Smooth muscle cell (in vitro differentiated cells): ENCODE measurements around the gene DTX3L. TPM values are rescaled to one million over a fixed set of nuclear protein-coding genes. Genes with fewer than 3 reads are reported as not detected.
A peak's percentile ranks its signal among the peaks of the same experiment; 100 is the strongest.

Source experiments
- DNase-seq: peaks from one replicate; lab custom pipeline; 2025; ENCODE audit not compliant: unreplicated experiment; lab: John Stamatoyannopoulos, UW
- H2AFZ ChIP-seq: fragments of 200-600 bp; sonication (generic); 2 replicates; pipeline ENCODE4 v1.6.0; 2016; ENCODE audit warnings: antibody characterized with exemption, low read depth, mild to moderate bottlenecking
- H3F3A ChIP-seq: fragments of 200-600 bp; sonication (generic); 2 replicates; pipeline ENCODE4 v1.6.0; 2017; ENCODE audit warnings: antibody characterized with exemption, low read depth
- H3K27ac ChIP-seq: fragments of 200-600 bp; sonication (generic); 2 replicates; pipeline ENCODE4 v1.5.1; 2016; ENCODE audit warnings: low read depth, mild to moderate bottlenecking
- H3K27me3 ChIP-seq: fragments of 200-600 bp; sonication (generic); 2 replicates; pipeline ENCODE4 v1.6.1; 2016; ENCODE audit warnings: low read depth, mild to moderate bottlenecking
- H3K36me3 ChIP-seq: fragments of 200-600 bp; sonication (generic); 2 replicates; pipeline ENCODE4 v1.5.1; 2016; ENCODE audit warnings: low read depth
- H3K4me1 ChIP-seq: fragments of 200-600 bp; sonication (generic); 2 replicates; pipeline ENCODE4 v1.5.1; 2016; ENCODE audit warnings: low read depth
- H3K4me2 ChIP-seq: fragments of 200-600 bp; sonication (generic); 2 replicates; pipeline ENCODE4 v1.6.0; 2016; ENCODE audit warnings: mild to moderate bottlenecking
- H3K4me3 ChIP-seq: fragments of 200-600 bp; sonication (generic); 2 replicates; pipeline ENCODE4 v1.5.1; 2016; ENCODE audit warnings: mild to moderate bottlenecking
- H3K79me2 ChIP-seq: fragments of 200-600 bp; sonication (generic); 2 replicates; pipeline ENCODE4 v1.6.0; 2016; ENCODE audit warnings: low read depth, mild to moderate bottlenecking
- H3K9ac ChIP-seq: fragments of 200-600 bp; sonication (generic); 2 replicates; pipeline ENCODE4 v1.6.0; 2016; ENCODE audit warnings: low read depth
- H3K9me3 ChIP-seq: fragments of 200-600 bp; sonication (generic); replicated peaks from 2 replicates; pipeline ENCODE4 v1.5.1; 2016; ENCODE audit warnings: low read depth
- H4K20me1 ChIP-seq: fragments of 200-600 bp; sonication (generic); 2 replicates; pipeline ENCODE4 v1.6.0; 2016; ENCODE audit warnings: low read depth
- CTCF ChIP-seq: fragments of 200-600 bp; sonication (generic); IDR thresholded peaks from 2 replicates; pipeline ENCODE4 v1.5.1; 2017; ENCODE audit warnings: borderline replicate concordance, mild to moderate bottlenecking, antibody characterized with exemption; ENCODE audit not compliant: insufficient read depth, poor library complexity, severe bottlenecking
- WGBS: methylation state at CpG from one replicate; pipeline ENCODE4 v1.1.7; 2016; ENCODE audit warnings: low lambda C conversion rate; 5-methylcytosine and 5-hydroxymethylcytosine counted together
- polyA plus RNA-seq: library from polyadenylated mRNA; unstranded; fragments of >200 nt; fragmentation: Nextera tagmentation; extraction: Ambion mirVana; gene quantifications from 2 replicates; pipeline ENCODE4 v1.2.1, GENCODE V29; 2016
- total RNA-seq: library from RNA; depleted of rRNA; stranded (reverse); fragments of >200 nt; gene quantifications from 2 replicates; pipeline ENCODE4 v1.2.3, GENCODE V29; 2014

The DTX3L gene
- total and polyA plus RNA-seq, 2 experiments from 2014 or later: 2.2 to 6.4 TPM

GRCh38 chr3:122557356-122557755, 6.8 kb upstream of the DTX3L start:
- H3K36me3 ChIP-seq: no peaks in the 10 kb centered on the region
- H3K4me2 ChIP-seq: no peak overlapping the region
- no peak overlapping the region for H3K9ac ChIP-seq
- no peak for DNase-seq
- no peaks in the 10 kb centered on the region for H3K27me3 ChIP-seq
- H3K27ac ChIP-seq: no peak overlapping the region
- peaks cover 4% of the 10 kb centered on the region for H3K4me1 ChIP-seq
- no peaks in the 10 kb centered on the region for H4K20me1 ChIP-seq
- H3K4me3 ChIP-seq: no peak overlapping the region
- no peaks in the 10 kb centered on the region for H3K9me3 ChIP-seq
- H2AFZ ChIP-seq: no peak overlapping the region
- H3F3A ChIP-seq: no peaks in the 10 kb centered on the region
- no peaks in the 10 kb centered on the region for H3K79me2 ChIP-seq
- 93% methylated on average over 5 of the region's 5 CpGs for WGBS
- no peak for TF ChIP-seq CTCF

GRCh38 chr3:122558605-122559004, 5.5 kb upstream of the DTX3L start:
- Histone ChIP-seq H3F3A (no peaks in the 10 kb centered on the region), H3K4me3 (no peak overlapping the region), H3K36me3 (no peaks in the 10 kb centered on the region), H4K20me1 (no peaks in the 10 kb centered on the region), H2AFZ (no peak overlapping the region), H3K9ac (no peak overlapping the region), H3K27me3 (no peaks in the 10 kb centered on the region), H3K79me2 (no peaks in the 10 kb centered on the region), H3K4me2 (no peak overlapping the region), H3K27ac (no peak overlapping the region), H3K9me3 (no peaks in the 10 kb centered on the region), H3K4me1 (peaks cover 5% of the 10 kb centered on the region)
- no peak for TF ChIP-seq CTCF
- 93% methylated on average over 6 of the region's 6 CpGs for WGBS
- no peak for DNase-seq

- Histone ChIP-seq H3K79me2 (no peaks in the 10 kb centered on the region), H3K9me3 (no peaks in the 10 kb centered on the region), H3K27ac (no peak overlapping the region), H3K4me1 (peaks cover 9% of the 10 kb centered on the region), H3K9ac (no peak overlapping the region), H3K4me3 (no peak overlapping the region), H2AFZ (no peak overlapping the region), H3K4me2 (no peak overlapping the region), H3K36me3 (no peaks in the 10 kb centered on the region), H3K27me3 (no peaks in the 10 kb centered on the region), H3F3A (no peaks in the 10 kb centered on the region), H4K20me1 (no peaks in the 10 kb centered on the region)
- DNase-seq: no peak
- WGBS: 62% methylated on average over 3 of the region's 3 CpGs
- TF ChIP-seq CTCF: no peak
These were observed 4.2 kb upstream of the DTX3L start for GRCh38 chr3:122559906-122560305.

GRCh38 chr3:122560680-122561079, 3.5 kb upstream of the DTX3L start:
- no peak overlapping the region for H3K4me3 ChIP-seq
- no peak overlapping the region for H3K27ac ChIP-seq
- no peak overlapping the region for H3K4me2 ChIP-seq
- peak; percentile 55 for TF ChIP-seq CTCF
- no peaks in the 10 kb centered on the region for H3F3A ChIP-seq
- 77% methylated on average over 1 of the region's 1 CpG for WGBS
- no peak for DNase-seq
- H3K9me3 ChIP-seq: no peaks in the 10 kb centered on the region
- H3K27me3 ChIP-seq: no peaks in the 10 kb centered on the region
- H3K4me1 ChIP-seq: peaks cover 5% of the 10 kb centered on the region
- H3K36me3 ChIP-seq: no peaks in the 10 kb centered on the region
- H2AFZ ChIP-seq: no peak overlapping the region
- H4K20me1 ChIP-seq: no peaks in the 10 kb centered on the region
- no peak overlapping the region for H3K9ac ChIP-seq
- H3K79me2 ChIP-seq: no peaks in the 10 kb centered on the region
